Measurements from ENCODE around the gene MAPT. TPM values are rescaled to one million over a fixed set of nuclear protein-coding genes. Genes with fewer than 3 reads are reported as not detected.

MAPT gene
- total and polyA plus RNA-seq, 2 of the 4 experiments (the other 2 are of a cell fraction), result 0.18 to 0.19 TPM

DNA sequence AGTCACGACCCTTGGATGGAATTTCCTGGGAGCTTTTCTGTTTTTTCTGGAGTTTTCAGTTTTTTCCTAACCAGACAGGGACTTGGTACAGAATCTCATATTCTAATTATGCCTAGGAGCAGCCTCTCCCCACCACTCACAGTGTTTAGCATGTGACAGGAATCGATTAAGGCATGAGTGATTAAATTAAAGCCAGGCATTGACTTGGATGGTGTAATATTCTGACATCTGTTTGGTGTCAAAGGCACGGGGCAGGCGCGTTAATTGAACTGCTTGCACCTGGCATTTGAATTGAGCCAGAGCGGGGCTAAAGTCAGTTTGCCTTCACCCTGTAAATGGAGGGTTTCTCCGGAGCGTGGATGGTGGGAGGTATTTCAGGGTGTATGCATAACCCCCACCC is 11.9 kb downstream of the MAPT start:
- Histone ChIP-seq H3K4me1 (ENCODE audit: control insufficient read depth, insufficient read depth, low read length) (no peaks in the 10 kb centered on the region), H3K23ac (ENCODE audit: low read depth, low read length) (no peak overlapping the region), H3K27me3 (ENCODE audit: control insufficient read depth, insufficient read depth, low read length) (peaks cover 42% of the 10 kb centered on the region), H2BK5ac (ENCODE audit: low read depth, low read length, poor library complexity, severe bottlenecking) (no peak overlapping the region), H3K36me3 (ENCODE audit: control insufficient read depth, insufficient read depth, low read length) (no peaks in the 10 kb centered on the region), H4K8ac (ENCODE audit: low read depth in 2 of 2, low read length in 2 of 2) (no peak overlapping the region), H2AK5ac (ENCODE audit: low read depth, low read length) (no peak overlapping the region), H2AK9ac (replicated peaks; ENCODE audit: low read depth, low read length, poor library complexity) (no peak overlapping the region), H3K14ac (replicated peaks; ENCODE audit: low read depth, low read length) (no peak overlapping the region), H3K9me3 (ENCODE audit: control insufficient read depth, insufficient read depth, low read length) (no peaks in the 10 kb centered on the region), H3K9me1 (ENCODE audit: insufficient read depth, low read length) (no peaks in the 10 kb centered on the region), H2BK15ac (ENCODE audit: low read depth, low read length) (no peak overlapping the region), H3K56ac (ENCODE audit: extremely low read depth, insufficient read depth, low read length) (no peak overlapping the region), H2AFZ (replicated peaks; ENCODE audit: low read length, poor library complexity) (no peak overlapping the region), H3K4ac (ENCODE audit: low read depth, low read length) (no peak overlapping the region), H4K91ac (ENCODE audit: insufficient read depth, low read depth, low read length) (no peak overlapping the region), H3K79me1 (ENCODE audit: low read depth in 1 of 2, low read length in 2 of 2) (no peaks in the 10 kb centered on the region), H3K27ac (ENCODE audit: insufficient read depth, low read length) (no peak overlapping the region), H3K9ac (ENCODE audit: low read depth, low read length) (no peak overlapping the region), H2BK20ac (ENCODE audit: low read depth, low read length) (no peak overlapping the region), H4K5ac (ENCODE audit: low read depth, low read length) (no peak overlapping the region), H3K18ac (ENCODE audit: low read depth, low read length) (no peak overlapping the region), H3K4me2 (ENCODE audit: low read depth, low read length) (no peak overlapping the region), H2BK120ac (ENCODE audit: low read depth, low read length) (no peak overlapping the region), H4K20me1 (ENCODE audit: insufficient read depth, low read length) (no peaks in the 10 kb centered on the region), H3K4me3 (ENCODE audit: insufficient read depth, low read depth, low read length) (no peak overlapping the region)
- BruUV-seq (replicated peaks), result no TSS peak
- DNase-seq (no peak), ATAC-seq (ENCODE audit: low read depth) (no peak)
- CTCF ChIA-PET, result no interaction called here
- intact Hi-C loops (cut with micrococcal nuclease) (no loop called here), in situ Hi-C loops (cut with MboI; ENCODE audit: low sequenced_read_pairs) (no loop called here), dilution Hi-C loops (cut with HindIII; ENCODE audit: low sequenced_read_pairs, unreplicated experiment) (no loop called here)
- POLR2A ChIA-PET (ENCODE audit: unreplicated experiment), result no interaction called here
- TF ChIP-seq, protein P1, sequence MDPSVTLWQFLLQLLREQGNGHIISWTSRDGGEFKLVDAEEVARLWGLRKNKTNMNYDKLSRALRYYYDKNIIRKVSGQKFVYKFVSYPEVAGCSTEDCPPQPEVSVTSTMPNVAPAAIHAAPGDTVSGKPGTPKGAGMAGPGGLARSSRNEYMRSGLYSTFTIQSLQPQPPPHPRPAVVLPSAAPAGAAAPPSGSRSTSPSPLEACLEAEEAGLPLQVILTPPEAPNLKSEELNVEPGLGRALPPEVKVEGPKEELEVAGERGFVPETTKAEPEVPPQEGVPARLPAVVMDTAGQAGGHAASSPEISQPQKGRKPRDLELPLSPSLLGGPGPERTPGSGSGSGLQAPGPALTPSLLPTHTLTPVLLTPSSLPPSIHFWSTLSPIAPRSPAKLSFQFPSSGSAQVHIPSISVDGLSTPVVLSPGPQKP (IDR thresholded peaks at IDR 0.05; ENCODE audit: borderline replicate concordance, low read depth, low read length), result no peak
- no CpG with 5 or more reads among the region's 8 CpGs for WGBS, 2 experiments (ENCODE audit: extremely low coverage in 2 of 2, insufficient read length in 1 of 2)

Data from IMR-90 (cell line).